Neuronal stem cell (in vitro differentiated cells): ENCODE measurements around the gene SORCS2.
A peak's percentile ranks its signal among the peaks of the same experiment; 100 is the strongest.

Experiments used
- DNase-seq: peaks from one replicate; pipeline ENCODE4 v3.0.0-alpha.2; 2013; ENCODE audit warnings: low spot score
- H2AFZ ChIP-seq: one replicate; pipeline ENCODE4 v1.6.1; 2013; ENCODE audit warnings: mild to moderate bottlenecking, low read length, inconsistent platforms
- H2AK5ac ChIP-seq: 2 replicates; pipeline ENCODE4 v1.6.1; 2013; ENCODE audit warnings: low read depth, mild to moderate bottlenecking, inconsistent platforms, low read length, moderate library complexity, mixed read lengths
- H2BK120ac ChIP-seq: 2 replicates; pipeline ENCODE4 v1.6.1; 2013; ENCODE audit warnings: low read depth, mild to moderate bottlenecking, inconsistent platforms, low read length, moderate library complexity, mixed read lengths
- H2BK12ac ChIP-seq: one replicate; pipeline ENCODE4 v1.6.1; 2013; ENCODE audit warnings: low read length, inconsistent platforms
- H2BK15ac ChIP-seq: 2 replicates; pipeline ENCODE4 v1.6.1; 2013; ENCODE audit warnings: mild to moderate bottlenecking, low read length, inconsistent platforms, mixed read lengths
- H2BK5ac ChIP-seq: one replicate; pipeline ENCODE4 v1.6.1; 2013; ENCODE audit warnings: inconsistent platforms, mild to moderate bottlenecking, low read length, moderate library complexity
- H3K14ac ChIP-seq: one replicate; pipeline ENCODE4 v1.6.1; 2013; ENCODE audit warnings: low read length, inconsistent platforms
- H3K18ac ChIP-seq: 2 replicates; pipeline ENCODE4 v1.6.1; 2013; ENCODE audit warnings: low read length, inconsistent platforms
- H3K23ac ChIP-seq: 2 replicates; pipeline ENCODE4 v1.6.1; 2013; ENCODE audit warnings: low read depth, mild to moderate bottlenecking, mixed read lengths, low read length, inconsistent platforms; ENCODE audit not compliant: poor library complexity
- H3K27ac ChIP-seq: replicated peaks from 3 replicates; pipeline ENCODE4 v1.5.1; 2013; ENCODE audit warnings: low read length, inconsistent platforms
- H3K27me3 ChIP-seq, 3 experiments: 2 replicates each; pipeline ENCODE4 v1.6.1; 2013; ENCODE audit warnings: low read length in 3 of 3, mild to moderate bottlenecking in 2 of 3, inconsistent platforms in 1 of 3, low read depth in 1 of 3, mixed read lengths in 1 of 3, moderate library complexity in 1 of 3; ENCODE audit not compliant: control insufficient read depth in 3 of 3, insufficient read depth in 3 of 3
- H3K36me3 ChIP-seq, 2 donors: replicated peaks in 1 of 2; 2 replicates each; pipeline ENCODE4 v1.6.1; 2013; ENCODE audit warnings: low read length in 2 of 2; ENCODE audit not compliant: control insufficient read depth in 2 of 2, insufficient read depth in 2 of 2
- H3K4ac ChIP-seq: 2 replicates; pipeline ENCODE4 v1.6.1; 2013; ENCODE audit warnings: inconsistent platforms, mild to moderate bottlenecking, low read length, moderate library complexity
- H3K4me1 ChIP-seq, 2 donors: 1 replicate in 1 of 2; 2 replicates in 1 of 2; pipeline ENCODE4 v1.6.1; 2013; ENCODE audit warnings: low read length in 2 of 2, low read depth in 1 of 2; ENCODE audit not compliant: control insufficient read depth in 2 of 2, insufficient read depth in 1 of 2
- H3K4me2 ChIP-seq: one replicate; pipeline ENCODE4 v1.6.1; 2013; ENCODE audit warnings: mild to moderate bottlenecking, low read length, inconsistent platforms; ENCODE audit not compliant: insufficient read depth, poor library complexity, severe bottlenecking
- H3K4me3 ChIP-seq, 2 donors: 2 replicates each; pipeline ENCODE4 v1.5.1; 2013; ENCODE audit warnings: low read length in 2 of 2, mild to moderate bottlenecking in 2 of 2, inconsistent platforms in 1 of 2, moderate library complexity in 1 of 2
- H3K79me1 ChIP-seq: one replicate; pipeline ENCODE4 v1.6.1; 2013; ENCODE audit warnings: low read depth, mild to moderate bottlenecking, inconsistent platforms, low read length, moderate library complexity
- H3K9ac ChIP-seq: one replicate; pipeline ENCODE4 v1.6.1; 2013; ENCODE audit warnings: mild to moderate bottlenecking, low read depth, low read length, inconsistent platforms; ENCODE audit not compliant: poor library complexity
- H3K9me3 ChIP-seq, 2 donors: replicated peaks in 1 of 2; 2 replicates each; pipeline versions ENCODE3 to v1.6.1; 2013; ENCODE audit warnings: low read length in 2 of 2, mild to moderate bottlenecking in 2 of 2, inconsistent platforms in 1 of 2, low read depth in 1 of 2, mixed read lengths in 1 of 2, moderate library complexity in 1 of 2; ENCODE audit not compliant: control insufficient read depth in 2 of 2, insufficient read depth in 1 of 2
- H4K8ac ChIP-seq: one replicate; pipeline ENCODE4 v1.6.1; 2013; ENCODE audit warnings: low read depth, mild to moderate bottlenecking, inconsistent platforms, low read length, moderate library complexity
- H4K91ac ChIP-seq: one replicate; pipeline ENCODE4 v1.6.1; 2013; ENCODE audit warnings: low read length, low read depth, mild to moderate bottlenecking, inconsistent platforms; ENCODE audit not compliant: poor library complexity
- WGBS, 2 donors: extraction: QIAGEN DNeasy Blood & Tissue Kit; methylation state at CpG; one replicate each; pipeline ENCODE4 v1.1.7; 2013; ENCODE audit warnings: missing lambda C conversion rate in 2 of 2, mixed read lengths in 1 of 2; ENCODE audit not compliant: insufficient read length in 2 of 2, insufficient replicate concordance in 1 of 2; ENCODE audit errors: extremely low coverage in 2 of 2; 5-methylcytosine and 5-hydroxymethylcytosine counted together

Gene SORCS2

GRCh38 chr4:7282786-7283440 is 90.6 kb downstream of the SORCS2 start:
- Histone ChIP-seq H2BK120ac (no peak overlapping the region), H3K18ac (no peak overlapping the region), H4K8ac (no peak overlapping the region), H2BK15ac (no peak overlapping the region), H3K27me3 (peaks cover 0 to 14% (median 0%) of the 10 kb centered on the region in 3 experiments), H3K79me1 (no peaks in the 10 kb centered on the region), H3K4ac (no peak overlapping the region), H3K4me1 (peaks cover 0 to 15% of the 10 kb centered on the region in 2 donors), H2AFZ (no peak overlapping the region), H3K36me3 (no peaks in the 10 kb centered on the region), H3K4me3 (no peak overlapping the region), H2BK12ac (no peak overlapping the region), H3K4me2 (no peak overlapping the region), H3K9me3 (no peaks in the 10 kb centered on the region), H3K9ac (no peak overlapping the region), H3K23ac (no peak overlapping the region), H2AK5ac (no peak overlapping the region), H4K91ac (no peak overlapping the region), H2BK5ac (no peak overlapping the region), H3K27ac (no peak overlapping the region), H3K14ac (no peak overlapping the region)
- no peak for DNase-seq
- no CpG with 5 or more reads among the region's 8 CpGs for WGBS, 2 donors

- Histone ChIP-seq H2AK5ac (peak overlapping the region; percentile 81), H2BK5ac (no peak overlapping the region), H3K27me3 (peaks cover 0 to 16% (median 0%) of the 10 kb centered on the region in 3 experiments), H3K14ac (peak overlapping the region; percentile 50), H2BK12ac (peak overlapping the region; percentile 35), H3K9me3 (no peaks in the 10 kb centered on the region), H3K4me1 (peaks cover 0 to 14% of the 10 kb centered on the region in 2 donors), H2BK15ac (peak overlapping the region; percentile 41), H3K4me2 (no peak overlapping the region), H2BK120ac (no peak overlapping the region), H4K8ac (no peak overlapping the region), H2AFZ (no peak overlapping the region), H3K23ac (peak overlapping the region; percentile 27), H3K27ac (no peak overlapping the region), H3K18ac (peak overlapping the region; percentile 63), H3K36me3 (no peaks in the 10 kb centered on the region), H3K9ac (no peak overlapping the region), H4K91ac (peak overlapping the region; percentile 41), H3K4me3 (no peak overlapping the region), H3K4ac (no peak overlapping the region), H3K79me1 (no peaks in the 10 kb centered on the region)
- WGBS, 2 donors = no CpG with 5 or more reads among the region's 34 CpGs
- DNase-seq = no peak
Measured at GRCh38 chr4:7285244-7286094, 93.1 kb downstream of the SORCS2 start.

GRCh38 chr4:7286170-7286569 is 93.8 kb downstream of the SORCS2 start:
- Histone ChIP-seq H3K79me1 (no peaks in the 10 kb centered on the region), H3K36me3 (no peaks in the 10 kb centered on the region), H2BK120ac (no peak overlapping the region), H4K8ac (no peak overlapping the region), H3K9ac (no peak overlapping the region), H2BK12ac (peak overlapping the region; percentile 79), H3K4me1 (peaks cover 0 to 9% of the 10 kb centered on the region in 2 donors), H3K27me3 (peaks cover 0 to 16% (median 0%) of the 10 kb centered on the region in 3 experiments), H3K9me3 (no peaks in the 10 kb centered on the region), H3K14ac (peak overlapping the region; percentile 50), H2BK15ac (peak overlapping the region; percentile 64), H3K18ac (peak overlapping the region; percentile 60), H3K4me2 (no peak overlapping the region), H2AK5ac (peak overlapping the region; percentile 81), H3K4ac (no peak overlapping the region), H3K4me3 (no peak overlapping the region), H3K23ac (peak overlapping the region; percentile 27), H4K91ac (no peak overlapping the region), H3K27ac (no peak overlapping the region), H2BK5ac (peak overlapping the region; percentile 4), H2AFZ (no peak overlapping the region)
- WGBS, 2 donors = no CpG with 5 or more reads among the region's 14 CpGs
- DNase-seq = no peak

- no CpG with 5 or more reads among the region's 7 CpGs for WGBS, 2 donors
- Histone ChIP-seq H2AK5ac (peak overlapping the region; percentile 81), H3K27ac (no peak overlapping the region), H4K8ac (no peak overlapping the region), H3K4me3 (no peak overlapping the region), H3K23ac (no peak overlapping the region), H2BK5ac (no peak overlapping the region), H2BK120ac (no peak overlapping the region), H3K79me1 (no peaks in the 10 kb centered on the region), H3K36me3 (no peaks in the 10 kb centered on the region), H3K14ac (no peak overlapping the region), H3K4ac (no peak overlapping the region), H3K18ac (no peak overlapping the region), H2AFZ (no peak overlapping the region), H3K27me3 (peaks cover 0 to 16% (median 0%) of the 10 kb centered on the region in 3 experiments), H3K4me1 (peaks cover 0 to 4% of the 10 kb centered on the region in 2 donors), H3K9ac (no peak overlapping the region), H3K9me3 (no peaks in the 10 kb centered on the region), H3K4me2 (no peak overlapping the region), H2BK15ac (peak overlapping the region; percentile 64), H2BK12ac (no peak overlapping the region), H4K91ac (no peak overlapping the region)
- DNase-seq = no peak
Measured at GRCh38 chr4:7286798-7287197, 94.5 kb downstream of the SORCS2 start.
